NCI-H526 treated with DMSO at 0.1 percent for 48 hours (cell line): ENCODE results near the gene C16orf90.
"Not testable (repeated sequence)": the region's sequence is repeated elsewhere in the genome, so short reads cannot be mapped to it uniquely, and the experiment has no call there.

Source experiments
- DNase-seq: peaks from one replicate; lab custom pipeline; 2025; lab: John Stamatoyannopoulos, UW

The C16orf90 gene

DNA sequence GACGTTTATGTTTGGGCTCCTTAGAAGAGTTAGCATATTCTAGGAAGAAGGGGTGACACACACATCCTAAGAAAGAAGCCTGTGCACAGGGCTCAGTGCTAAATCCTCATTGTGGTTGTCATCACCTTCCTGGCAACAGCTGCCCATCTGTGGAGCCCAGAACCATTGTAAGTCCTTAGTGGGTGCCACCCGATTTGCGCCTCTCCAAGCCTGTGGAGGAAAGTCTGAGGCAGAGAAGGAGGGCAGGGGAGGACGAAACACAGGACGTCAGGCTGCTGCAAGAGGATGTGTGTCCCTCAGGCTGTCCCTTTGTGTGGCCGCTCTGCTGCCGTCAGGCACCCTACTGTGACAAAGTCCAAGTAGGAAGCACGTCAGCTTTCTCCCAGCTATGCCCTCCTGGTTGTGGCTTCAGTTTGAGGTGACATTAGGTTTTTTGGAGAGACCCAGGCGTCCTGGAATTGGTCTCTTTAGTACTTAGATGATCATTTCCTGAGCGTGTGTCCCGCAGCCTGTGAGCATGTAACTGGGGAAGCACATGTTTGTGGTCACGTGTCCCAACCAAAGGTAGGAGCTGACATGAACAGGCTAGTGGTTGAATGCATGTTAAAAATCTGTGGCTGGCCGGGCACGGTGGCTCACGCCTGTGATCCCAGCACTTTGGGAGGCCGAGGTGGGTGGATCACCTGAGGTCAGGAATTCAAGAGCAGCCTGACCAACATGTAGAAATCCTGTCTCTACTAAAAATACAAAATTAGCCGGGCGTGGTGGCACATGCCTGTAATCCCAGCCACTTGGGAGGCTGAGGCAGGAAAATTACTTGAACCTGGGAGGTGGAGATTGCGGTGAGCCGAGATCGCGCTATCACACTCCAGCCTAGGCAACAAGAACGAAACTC lies 16.2 kb upstream of the C16orf90 start:
- DNase-seq: no peak

DNA sequence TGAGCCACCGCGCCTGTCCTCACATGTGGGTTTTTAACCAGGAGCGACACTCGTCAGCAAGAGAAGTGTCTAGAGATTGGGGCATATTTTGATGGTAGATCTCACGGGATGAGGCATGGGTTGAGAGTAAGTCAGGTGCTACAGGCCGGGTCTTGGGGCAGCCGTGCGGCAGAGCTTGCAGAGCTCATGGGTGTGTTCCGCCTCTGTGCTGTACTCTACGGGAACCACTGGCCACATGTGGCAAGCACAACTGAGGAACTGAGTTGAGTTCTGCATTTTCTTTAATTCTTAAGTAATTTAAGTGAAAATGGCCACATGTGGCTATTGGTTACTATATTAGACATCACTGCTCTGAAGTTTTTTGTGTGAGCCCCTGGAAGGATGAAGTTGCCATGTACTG lies 15.1 kb upstream of the C16orf90 start:
- no peak for DNase-seq

DNA sequence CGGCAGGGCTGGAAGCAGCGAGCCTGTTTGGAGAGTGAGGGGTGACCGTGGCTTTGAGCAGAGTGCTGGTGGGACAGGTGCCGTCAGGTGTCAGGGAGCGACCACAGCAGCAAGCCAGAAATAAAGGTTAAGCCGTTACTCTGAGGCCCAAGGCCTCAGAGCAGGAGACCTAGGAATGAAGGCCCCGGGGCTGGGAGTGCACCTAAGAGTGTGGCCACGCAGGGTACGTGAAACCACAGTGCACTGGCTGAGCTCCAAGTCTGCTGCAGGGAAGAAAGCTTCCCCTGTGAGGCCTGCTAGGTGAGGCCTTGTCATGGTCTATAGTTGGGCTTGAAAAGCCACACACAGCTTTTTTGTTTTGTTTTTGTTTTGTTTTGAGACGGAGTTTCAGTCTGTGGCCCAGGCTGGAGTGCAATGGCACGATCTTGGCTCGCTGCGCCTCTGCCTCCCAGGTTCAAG lies 14.2 kb upstream of the C16orf90 start:
- DNase-seq: no peak

DNA sequence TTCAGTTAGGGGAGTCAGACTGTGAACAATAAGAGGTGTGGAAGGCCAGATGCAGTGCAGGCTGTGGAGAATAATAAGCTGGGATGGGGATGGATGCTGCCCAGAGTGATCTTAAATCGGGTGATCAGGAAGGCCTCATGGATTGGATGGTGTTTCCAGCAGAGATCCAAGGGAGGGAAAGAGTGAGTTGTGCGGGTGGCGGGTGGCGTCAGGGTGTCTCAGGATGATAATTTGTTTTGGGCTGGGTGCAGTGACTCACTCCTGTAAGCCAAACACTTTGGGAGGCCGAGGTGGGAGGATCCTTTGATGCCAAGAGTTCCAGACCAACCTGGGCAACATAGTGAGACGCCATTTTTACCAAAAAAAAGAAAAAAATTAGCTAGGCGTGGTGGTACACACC lies 13.4 kb upstream of the C16orf90 start:
- DNase-seq: no peak

DNA sequence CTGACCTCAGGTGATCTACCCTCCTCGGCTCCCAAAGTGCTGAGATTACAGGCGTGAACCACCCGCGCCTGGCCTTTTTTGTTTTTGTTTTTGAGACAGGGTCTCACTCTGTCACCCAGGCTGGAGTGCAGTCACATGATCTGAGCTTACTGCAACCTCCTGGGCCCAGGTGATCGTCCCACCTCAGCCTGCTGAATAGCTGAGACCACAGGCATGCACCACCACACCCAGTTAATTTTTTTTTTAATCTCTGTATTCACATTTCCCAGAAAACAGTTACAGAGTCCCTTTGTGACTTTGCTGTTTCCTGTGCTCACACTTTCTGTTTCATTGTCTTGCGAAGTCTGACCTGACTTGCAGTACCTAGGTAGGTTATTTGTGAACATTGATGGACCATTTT lies 8.2 kb upstream of the C16orf90 start:
- DNase-seq: no peak

DNA sequence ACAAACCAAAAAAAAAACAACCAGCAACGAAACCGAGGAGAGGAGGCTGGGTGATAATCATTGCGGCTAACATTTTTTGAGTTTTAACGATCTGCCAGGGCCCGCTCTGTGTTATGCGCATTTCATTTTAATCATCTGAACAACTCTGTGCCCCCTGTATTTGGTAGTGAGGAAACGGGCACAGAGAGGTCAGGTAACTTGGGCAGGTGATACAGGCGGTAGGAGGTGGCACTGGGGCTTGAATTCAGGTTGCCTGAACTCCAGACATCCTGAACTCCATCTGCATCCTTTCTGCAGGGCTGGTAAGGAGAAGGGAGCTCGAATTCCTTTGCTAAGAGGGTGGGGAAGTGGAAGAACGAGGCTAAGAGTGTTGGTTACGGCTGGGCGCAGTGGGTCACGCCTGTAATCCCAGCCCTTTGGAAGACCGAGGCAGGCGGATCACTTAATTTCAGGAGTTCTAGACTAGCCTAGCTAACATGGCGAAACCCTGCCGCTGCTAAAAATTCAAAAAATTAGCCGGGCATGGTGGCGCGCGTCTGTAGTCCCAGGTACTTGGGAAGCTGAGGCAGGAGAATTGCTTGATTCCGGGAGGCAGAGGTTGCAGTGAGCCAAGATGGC lies 6.6 kb upstream of the C16orf90 start:
- DNase-seq: peak; percentile 6

DNA sequence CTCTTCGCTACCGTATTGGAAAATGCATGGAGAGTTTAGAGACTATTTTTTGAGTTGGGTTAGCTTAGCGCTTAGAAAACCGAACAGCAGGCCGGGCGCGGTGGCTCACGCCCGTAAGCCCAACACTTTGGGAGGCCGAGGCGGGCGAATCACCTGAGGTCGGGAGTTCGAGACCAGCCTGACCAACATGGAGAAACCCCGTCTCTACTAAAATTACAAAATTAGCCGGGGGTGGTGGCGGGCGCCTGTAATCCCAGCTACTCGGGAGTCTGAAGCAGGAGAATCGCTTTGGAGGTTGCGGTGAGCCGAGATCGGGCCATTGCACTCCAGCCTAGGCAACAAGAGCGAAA lies 6.1 kb upstream of the C16orf90 start:
- not testable (repeated sequence) for DNase-seq

DNA sequence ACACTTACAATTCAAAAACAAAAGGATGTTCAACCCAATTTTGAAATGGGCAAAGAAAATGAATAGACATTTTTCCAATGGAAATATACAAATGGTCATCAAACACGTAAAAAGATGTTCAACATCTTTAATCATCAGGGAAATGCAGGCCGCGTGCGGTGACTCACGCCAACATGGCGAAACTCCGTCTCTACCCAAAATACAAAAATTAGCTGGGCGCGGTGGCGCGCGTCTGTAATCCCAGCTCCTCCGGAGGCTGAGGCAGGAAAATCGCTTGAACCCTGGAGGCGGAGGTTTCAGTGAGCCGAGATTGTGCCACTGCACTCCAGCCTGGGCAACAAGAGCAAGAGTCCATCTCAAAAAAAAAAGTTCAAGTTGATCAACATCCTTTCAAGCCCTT lies 3.7 kb upstream of the C16orf90 start:
- no peak for DNase-seq

DNA sequence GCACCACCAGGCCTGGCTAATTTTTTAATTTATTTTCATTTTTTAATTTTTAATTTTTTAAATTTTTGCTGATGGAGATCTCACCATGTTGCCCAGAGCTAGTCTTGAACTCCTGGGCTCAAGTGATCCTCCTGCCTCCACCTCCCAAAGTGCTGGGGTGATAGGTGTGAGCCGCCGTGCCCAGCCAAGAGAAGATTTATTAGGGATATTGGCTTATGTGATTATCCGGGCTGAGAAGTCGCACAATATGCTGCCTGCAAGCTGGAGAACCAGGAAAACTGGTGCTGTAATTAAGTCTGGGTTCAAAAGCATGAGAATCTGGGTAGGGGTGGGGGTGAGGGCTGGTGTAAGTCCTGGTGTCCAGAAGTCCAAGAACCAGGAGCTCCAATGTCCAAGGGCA lies 2.5 kb upstream of the C16orf90 start:
- DNase-seq: no peak

DNA sequence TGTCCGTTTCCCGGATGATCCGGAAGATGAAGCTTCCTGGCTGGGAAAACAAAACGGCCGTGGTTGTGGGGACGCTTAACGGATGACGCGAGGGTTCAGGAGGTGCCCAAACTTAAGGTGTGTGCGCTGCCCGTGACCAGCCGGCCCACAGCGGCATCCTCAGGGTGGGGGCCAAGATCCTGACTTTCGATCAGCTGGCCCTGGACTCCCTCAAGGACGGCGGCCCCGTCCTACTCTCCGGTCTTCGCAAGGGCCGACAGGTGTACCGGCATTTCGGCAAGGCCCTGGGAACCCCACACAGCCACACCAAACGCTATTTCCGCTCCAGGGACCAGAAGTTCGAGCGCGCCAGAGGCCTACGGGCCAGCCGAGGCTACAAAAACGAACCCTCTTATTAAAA lies 1.1 kb upstream of the C16orf90 start:
- DNase-seq: no peak

DNA sequence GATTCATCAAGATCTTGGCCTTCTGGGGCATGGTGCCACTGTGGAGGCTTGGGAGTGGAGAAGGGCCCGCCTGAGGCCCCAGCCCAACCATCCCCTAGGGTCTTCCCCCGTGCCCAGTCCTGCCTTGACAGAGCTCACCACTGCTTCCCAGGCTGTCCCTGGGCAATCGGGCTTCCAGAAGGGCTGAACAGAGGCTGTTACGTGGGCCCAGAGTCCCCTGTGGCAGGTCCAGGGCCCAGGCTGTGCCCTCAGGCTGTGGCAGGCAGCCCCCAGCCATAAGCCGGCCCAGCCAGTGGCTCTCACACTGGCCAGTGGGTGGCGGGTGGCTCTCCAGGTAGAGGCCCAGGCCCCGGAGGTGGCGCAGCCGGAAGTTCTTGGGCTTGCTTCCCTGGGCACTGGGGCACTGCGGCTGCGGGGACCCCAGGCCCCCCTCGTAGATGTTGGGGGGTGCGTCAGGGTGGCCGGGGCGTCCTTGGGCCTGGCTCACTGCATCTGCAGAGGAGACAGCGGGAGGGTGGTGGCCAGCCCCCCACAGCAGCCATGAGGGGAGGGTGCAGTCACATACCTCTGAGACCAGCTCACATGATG lies 809 bp downstream of the C16orf90 start:
- no peak for DNase-seq

DNA sequence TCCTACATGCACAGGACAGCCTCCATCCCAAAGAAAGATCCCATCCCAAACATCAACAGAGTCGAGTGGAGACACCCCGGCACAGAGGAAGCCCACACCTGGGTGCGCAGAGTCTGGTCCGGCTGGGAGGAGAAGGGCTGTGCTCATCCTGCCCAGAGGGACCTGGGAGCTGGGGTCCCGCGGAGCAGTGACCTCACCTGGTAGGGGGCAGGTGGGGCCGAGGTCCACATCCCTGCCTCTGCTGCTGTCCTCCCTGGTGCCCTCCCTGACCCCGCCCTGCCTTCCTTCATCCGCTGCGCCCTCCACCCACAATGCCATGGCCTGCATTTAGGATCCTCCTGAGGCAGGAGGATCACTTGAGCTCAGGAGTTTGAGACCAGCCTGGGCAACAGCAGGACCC lies 2.9 kb downstream of the C16orf90 start:
- no peak for DNase-seq

DNA sequence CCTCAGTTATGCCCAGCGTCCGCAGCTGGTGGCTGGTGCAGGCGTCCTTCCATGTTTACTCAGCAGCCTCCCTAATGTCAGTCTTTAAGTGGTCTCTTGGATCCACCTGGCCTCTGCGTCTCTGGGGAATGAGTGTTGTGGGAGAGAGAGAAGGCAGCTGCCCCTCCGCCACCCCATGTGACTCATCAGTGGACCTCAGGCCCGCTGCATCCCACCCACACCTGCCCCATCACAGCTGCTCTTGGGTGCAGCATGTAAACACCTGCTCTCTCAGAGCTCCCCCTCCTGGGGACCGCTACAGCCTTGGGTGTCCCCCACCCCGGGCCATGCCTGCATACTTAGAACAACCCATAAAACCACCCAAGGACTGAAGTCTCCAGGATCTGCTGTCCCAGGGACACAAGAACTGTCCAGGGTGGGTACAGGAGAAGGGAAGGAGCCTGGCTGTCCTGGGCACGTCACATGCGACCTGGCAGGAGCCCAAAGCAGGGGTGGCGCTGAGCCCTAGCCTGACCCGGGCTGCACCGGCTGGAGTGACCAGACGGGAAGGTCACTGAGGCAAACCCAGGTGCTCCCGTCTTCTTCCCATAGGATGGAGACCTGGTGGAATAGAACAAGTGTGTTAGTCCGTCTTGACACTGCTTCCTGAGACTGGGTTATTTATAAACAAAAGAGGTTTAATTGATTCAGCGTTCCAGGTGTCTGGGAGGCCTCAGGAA lies 4.2 kb downstream of the C16orf90 start:
- no peak for DNase-seq

DNA sequence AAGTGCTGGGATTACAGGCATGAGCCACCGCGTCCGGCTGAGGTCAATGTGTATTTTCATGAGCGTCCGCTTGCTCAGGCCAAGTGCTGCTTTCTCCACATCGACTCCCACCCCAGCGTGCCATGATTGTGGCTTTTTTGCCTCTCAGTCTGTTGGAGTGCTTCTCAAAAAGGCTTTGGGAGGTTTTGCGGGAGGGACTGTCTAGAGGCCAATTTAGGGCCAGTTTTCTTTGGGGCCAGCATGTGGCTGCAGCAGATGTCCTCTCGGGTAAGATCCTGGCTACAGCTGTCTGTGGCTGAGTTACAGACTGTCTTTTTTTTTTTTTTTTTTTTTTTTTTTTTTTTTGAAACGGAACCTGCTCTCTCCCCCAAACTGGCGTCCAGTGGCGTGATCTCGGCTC lies 6.5 kb downstream of the C16orf90 start:
- no peak for DNase-seq

DNA sequence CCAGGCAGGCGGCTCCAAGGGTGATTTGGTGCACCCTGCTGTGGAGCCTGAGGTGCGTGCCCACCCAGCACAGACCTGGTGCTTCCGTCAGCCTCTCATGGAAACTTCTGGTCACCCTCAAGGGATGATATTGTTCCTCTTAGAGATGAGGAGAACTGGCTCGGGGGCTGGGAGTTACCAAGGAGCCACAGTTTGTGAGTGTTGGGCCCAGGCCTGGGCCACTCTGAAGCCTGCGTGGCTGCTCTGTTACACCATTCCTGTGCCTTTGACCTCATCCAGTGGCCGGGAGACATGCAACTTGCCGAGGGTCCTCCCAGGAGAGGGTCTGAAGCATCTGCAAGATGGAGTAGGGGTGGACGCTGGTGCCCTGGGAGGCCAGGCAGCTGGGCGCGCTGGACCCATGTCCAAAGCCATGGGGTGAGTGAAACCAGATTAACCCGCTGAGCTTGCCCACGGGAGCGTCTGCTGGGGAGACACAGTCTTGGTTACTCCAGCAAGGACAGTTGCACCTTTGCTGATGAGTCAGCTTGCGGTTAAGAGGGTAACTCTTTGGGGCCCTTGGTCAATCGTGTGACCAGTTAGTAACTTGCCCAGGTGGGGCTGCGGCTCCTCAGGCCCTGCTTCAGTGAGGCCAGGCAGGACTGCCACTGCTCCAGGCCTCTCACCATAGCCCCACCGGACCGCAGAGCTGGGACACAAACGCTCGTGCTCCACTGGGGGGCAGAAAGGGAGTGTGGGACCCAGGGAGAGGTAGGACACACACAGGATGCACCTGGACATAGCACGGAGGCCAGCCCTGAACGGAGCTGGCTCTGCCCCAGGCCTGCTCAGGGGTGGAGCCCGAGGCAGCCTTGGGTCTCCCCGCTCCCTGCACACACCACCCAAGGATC lies 7.5 kb downstream of the C16orf90 start:
- no peak for DNase-seq

DNA sequence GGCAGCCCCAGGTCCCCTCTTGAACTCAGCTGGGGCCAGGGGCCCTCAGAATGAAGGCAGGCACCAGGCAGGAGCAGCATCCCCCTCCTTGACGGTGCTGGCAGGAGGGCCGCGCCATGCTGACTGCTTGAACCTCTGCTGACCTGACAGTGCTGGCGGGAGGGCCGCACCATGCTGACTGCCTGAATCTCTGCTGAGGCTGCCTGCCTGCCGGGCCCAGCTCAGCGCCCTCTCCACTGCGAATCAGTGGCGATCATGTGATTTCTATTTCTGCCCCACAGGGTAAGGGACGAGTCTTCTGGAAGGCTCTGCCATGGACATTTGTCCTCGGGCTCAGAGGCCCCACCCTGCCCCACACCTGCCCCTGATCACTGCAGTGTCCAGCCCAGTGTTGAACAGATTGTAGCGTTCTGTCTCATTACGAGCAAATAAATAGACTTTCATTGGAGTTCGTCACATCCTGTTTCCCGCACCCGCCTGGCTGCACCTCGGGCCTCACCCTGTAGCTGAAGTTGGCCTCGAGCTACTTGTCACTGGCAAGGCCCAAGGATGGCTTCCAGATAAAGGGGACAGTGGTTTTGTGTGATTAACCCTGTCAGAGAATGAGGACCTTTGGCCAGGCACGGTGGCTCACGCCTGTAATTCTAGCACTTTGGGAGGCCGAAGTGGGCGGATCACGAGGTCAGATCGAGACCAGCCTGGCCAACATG lies 8.6 kb downstream of the C16orf90 start:
- no peak for DNase-seq

DNA sequence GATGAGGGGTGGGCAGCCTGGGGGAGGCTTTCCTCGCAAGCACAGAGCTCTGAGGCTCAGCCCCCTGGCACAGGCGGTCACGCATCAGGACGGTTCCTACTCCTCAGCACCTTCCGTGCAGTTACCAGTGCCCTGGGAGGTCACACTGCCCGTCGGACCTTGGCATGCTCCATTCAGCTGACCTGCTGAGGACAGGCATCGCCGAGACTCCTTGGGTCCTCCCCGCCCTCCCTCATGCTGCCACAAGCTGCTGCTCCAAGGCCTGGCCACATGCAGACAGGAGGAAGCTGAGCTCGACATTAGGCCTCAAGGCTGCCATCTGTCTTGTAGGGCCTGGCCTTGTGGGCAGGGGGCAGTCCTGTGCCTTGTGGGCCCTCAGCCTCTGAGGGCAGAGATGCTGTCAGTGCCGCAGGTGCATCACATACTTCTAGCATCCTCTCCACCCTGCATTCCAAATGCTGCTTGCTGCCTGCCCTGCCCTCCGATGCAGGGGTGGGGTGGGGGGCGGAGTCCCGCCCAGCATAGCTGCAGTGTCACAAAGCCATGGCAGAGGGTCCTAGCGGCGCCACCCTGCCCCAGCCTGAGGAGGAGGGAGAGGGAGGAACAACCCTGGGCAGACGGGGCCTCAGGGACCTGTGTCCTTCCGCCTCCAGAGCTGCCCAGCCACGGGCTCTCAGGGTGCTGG lies 9.3 kb downstream of the C16orf90 start:
- no peak for DNase-seq

DNA sequence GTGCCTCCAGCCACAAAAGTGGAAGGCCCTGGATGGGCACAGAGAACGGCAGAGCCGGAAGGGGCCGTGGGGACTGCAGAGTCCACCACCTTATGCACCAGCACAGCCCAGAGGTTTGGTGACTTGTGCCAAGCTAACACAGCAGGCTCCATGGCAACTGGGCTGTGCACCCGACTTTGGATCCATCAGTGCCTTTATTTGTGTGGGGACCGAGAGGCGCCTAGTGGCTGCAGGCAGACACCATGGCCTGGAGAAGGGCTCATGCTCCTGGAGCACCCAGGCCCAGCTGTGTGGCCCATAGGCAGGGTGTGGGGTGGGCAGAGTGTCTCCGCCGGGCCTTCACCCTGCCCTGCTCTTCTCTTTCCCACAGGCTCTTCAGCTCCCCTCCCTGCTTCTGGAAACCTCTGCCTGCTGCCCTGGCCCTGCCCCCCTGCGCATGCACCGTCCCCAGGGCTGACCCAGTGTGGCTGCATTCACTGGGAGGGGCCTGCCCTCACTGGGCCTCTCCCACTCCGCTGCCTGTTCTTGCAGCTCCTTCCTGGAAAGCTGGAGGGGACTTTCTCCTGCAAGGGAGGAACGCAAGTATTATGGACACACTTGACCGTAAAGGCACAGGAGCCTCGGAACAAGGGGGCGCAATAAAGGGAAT lies 10.1 kb downstream of the C16orf90 start:
- no peak for DNase-seq

DNA sequence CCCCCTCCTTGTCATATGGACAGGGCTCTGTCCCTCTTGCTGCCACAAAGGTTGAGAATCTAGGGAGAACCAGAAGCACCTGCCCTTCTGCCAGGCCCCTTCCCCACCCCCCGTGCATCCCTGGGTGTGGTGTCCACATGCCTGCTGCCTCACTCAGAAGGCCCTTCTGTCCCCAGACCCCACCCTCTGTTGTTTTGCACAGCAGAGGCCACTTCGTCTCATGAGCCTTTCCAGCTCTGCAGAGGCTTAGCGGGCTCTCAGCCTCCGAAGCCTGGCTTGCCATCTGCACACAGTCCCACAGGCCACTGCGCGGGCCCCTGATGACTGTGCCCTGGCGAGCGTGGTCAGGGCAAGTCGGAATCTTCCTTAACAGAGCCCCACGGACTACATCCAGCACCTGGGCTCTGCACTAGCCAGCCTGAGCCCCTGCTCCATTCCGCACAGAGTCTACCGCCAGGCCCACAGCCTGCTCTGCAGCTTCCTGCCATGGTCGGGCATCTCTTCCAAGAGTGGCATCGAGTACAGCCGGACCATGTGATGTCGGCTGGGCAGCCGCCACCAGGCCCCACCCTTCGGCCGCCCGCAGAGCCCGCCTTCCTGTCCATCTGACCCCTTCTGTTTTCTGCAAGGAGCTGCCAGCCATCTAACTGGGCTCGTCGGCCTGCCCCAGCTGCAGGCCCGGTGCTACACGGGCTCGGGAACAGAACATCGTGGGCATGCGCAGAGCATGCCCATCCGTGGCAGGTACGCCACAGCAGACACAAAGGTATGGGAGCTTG lies 10.8 kb downstream of the C16orf90 start:
- DNase-seq: no peak
